Endothelial cell of umbilical vein (primary cell): Measurements from ENCODE around the gene DRAM1. TPM values are rescaled to one million over a fixed set of nuclear protein-coding genes. Genes with fewer than 3 reads are reported as not detected.

ENCODE experiments used
- BruUV-seq: library from RNA; stranded (reverse); fragments of 400-500 nt; replicated peaks from 2 replicates; lab custom pipeline; 2021; lab: Mats Ljungman, UMichigan
- CTCF ChIA-PET: fragments of 300-600, 350-600 bp; sonication (Branson Sonifier 250); formaldehyde crosslinking; loops from one replicate; lab custom pipeline; 2021; ENCODE audit warnings: antibody characterized with exemption, inconsistent platforms; lab: Charles Lee
- POLR2A ChIA-PET: fragments of 300-600, 350-600 bp; sonication (Branson Sonifier 250); formaldehyde crosslinking; loops from one replicate; lab custom pipeline; 2021; ENCODE audit warnings: antibody characterized with exemption, inconsistent platforms; lab: Charles Lee
- DNase-seq: peaks from one replicate; pipeline ENCODE4 v3.0.0-alpha.2; 2011; ENCODE audit warnings: low read depth, low spot score
- FAIRE-seq: peaks from 2 replicates; lab custom pipeline; 2011; peaks lifted over from hg19 to GRCh38; lab: Jason Lieb, UNC
- H2AFZ ChIP-seq: 2 replicates; pipeline ENCODE4 v1.6.0; 2012; ENCODE audit warnings: low read depth, low read length, control low read depth, inconsistent platforms
- H3K27ac ChIP-seq: 2 replicates; pipeline ENCODE4 v1.5.1; 2011; ENCODE audit warnings: low read depth, mild to moderate bottlenecking, control low read depth, low read length, moderate library complexity; ENCODE audit not compliant: insufficient read depth
- H3K27me3 ChIP-seq, 2 experiments: 2 replicates each; pipeline versions ENCODE4 v1.6.0 to v1.6.1; 2011; ENCODE audit warnings: low read length in 2 of 2, mixed read lengths in 1 of 2; ENCODE audit not compliant: control insufficient read depth in 2 of 2, insufficient read depth in 2 of 2
- H3K36me3 ChIP-seq, 2 experiments: 2 replicates in 1 of 2; 3 replicates in 1 of 2; pipeline ENCODE4 v1.5.1; 2011; ENCODE audit warnings: low read length in 2 of 2, mild to moderate bottlenecking in 1 of 2, moderate library complexity in 1 of 2; ENCODE audit not compliant: control insufficient read depth in 2 of 2, insufficient read depth in 2 of 2; ENCODE audit errors: extremely low read depth in 1 of 2
- H3K4me1 ChIP-seq: 3 replicates; pipeline ENCODE4 v1.5.1; 2011; ENCODE audit warnings: mild to moderate bottlenecking, low read length; ENCODE audit not compliant: control insufficient read depth, insufficient read depth; ENCODE audit errors: extremely low read depth
- H3K4me2 ChIP-seq: 2 replicates; pipeline ENCODE4 v1.6.1; 2011; ENCODE audit warnings: low read length, control low read depth, mixed read lengths; ENCODE audit not compliant: insufficient read depth
- H3K4me3 ChIP-seq, 3 experiments: fragments of 200-600 bp in 1 of 3; sonication (generic), shearing (Covaris generic) in 1 of 3; replicated peaks in 1 of 3; 2 replicates each; pipeline ENCODE4 v1.5.1; 2011 to 2016; ENCODE audit warnings: control low read depth in 3 of 3, low read length in 3 of 3, mild to moderate bottlenecking in 2 of 3, inconsistent platforms in 1 of 3, low read depth in 1 of 3, moderate library complexity in 1 of 3; ENCODE audit not compliant: insufficient read depth in 1 of 3
- H3K79me2 ChIP-seq: 2 replicates; pipeline ENCODE4 v1.6.0; 2012; ENCODE audit warnings: low read length, inconsistent platforms; ENCODE audit not compliant: control insufficient read depth, insufficient read depth
- H3K9ac ChIP-seq: replicated peaks from 2 replicates; pipeline ENCODE3; 2011; ENCODE audit warnings: low read length, control low read depth; ENCODE audit not compliant: insufficient read depth; ENCODE audit errors: extremely low read depth
- H3K9me1 ChIP-seq: replicated peaks from 3 replicates; pipeline ENCODE4 v1.6.0; 2011; ENCODE audit warnings: mild to moderate bottlenecking, low read length; ENCODE audit not compliant: control insufficient read depth, insufficient read depth; ENCODE audit errors: extremely low read depth
- H3K9me3 ChIP-seq: replicated peaks from 2 replicates; pipeline ENCODE4 v1.5.1; 2012; ENCODE audit warnings: low read length, inconsistent platforms; ENCODE audit not compliant: control insufficient read depth, insufficient read depth
- H4K20me1 ChIP-seq: replicated peaks from 2 replicates; pipeline ENCODE3; 2011; ENCODE audit warnings: mild to moderate bottlenecking, low read length; ENCODE audit not compliant: control insufficient read depth, insufficient read depth; ENCODE audit errors: extremely low read depth
- CTCF ChIP-seq, 2 donors: IDR thresholded peaks; 1 replicate in 1 of 2; 2 replicates in 1 of 2; pipeline ENCODE4 v1.5.1; 2011; ENCODE audit warnings: low read length in 2 of 2, mild to moderate bottlenecking in 2 of 2, moderate library complexity in 2 of 2, control low read depth in 1 of 2, inconsistent platforms in 1 of 2, low read depth in 1 of 2; ENCODE audit not compliant: insufficient read depth in 1 of 2; ENCODE audit errors: extremely low read depth in 1 of 2
- EZH2 ChIP-seq: IDR thresholded peaks from 2 replicates; pipeline ENCODE4 v1.6.1; 2012; ENCODE audit warnings: borderline replicate concordance, low read depth, mild to moderate bottlenecking, moderate library complexity, low read length, inconsistent platforms; ENCODE audit not compliant: severe bottlenecking
- FOS ChIP-seq: IDR thresholded peaks from 2 replicates; pipeline ENCODE4 v1.6.1; 2011; ENCODE audit warnings: mild to moderate bottlenecking, low read length, moderate library complexity, borderline replicate concordance; ENCODE audit not compliant: insufficient read depth
- GATA2 ChIP-seq: IDR thresholded peaks from 2 replicates; pipeline ENCODE4 v1.7.0; 2011; ENCODE audit warnings: low read depth, mild to moderate bottlenecking, moderate library complexity, mixed read lengths, low read length; ENCODE audit not compliant: insufficient read length, insufficient read depth
- JUN ChIP-seq: IDR thresholded peaks from 2 replicates; pipeline ENCODE4 v1.6.1; 2011; ENCODE audit warnings: borderline replicate concordance, low read depth; ENCODE audit not compliant: insufficient read length, insufficient read depth
- MAX ChIP-seq: IDR thresholded peaks from 2 replicates; pipeline ENCODE4 v1.6.1; 2011; ENCODE audit not compliant: insufficient read depth, insufficient read length
- MYC ChIP-seq: IDR thresholded peaks from one replicate; pipeline ENCODE4 v1.6.1; 2011; ENCODE audit warnings: mild to moderate bottlenecking, low read depth, low read length
- POLR2A ChIP-seq: IDR thresholded peaks from 2 replicates; pipeline ENCODE4 v1.6.1; 2012; ENCODE audit warnings: low read depth, mild to moderate bottlenecking, control low read depth, low read length
- POLR2AphosphoS5 ChIP-seq: IDR thresholded peaks from 2 replicates; pipeline ENCODE4 v1.6.1; 2012; ENCODE audit warnings: low read depth, mild to moderate bottlenecking, control low read depth, low read length, moderate library complexity; ENCODE audit not compliant: insufficient read depth
- dilution Hi-C: fragments of 300-500 bp; cut with MboI; formaldehyde crosslinking; loops from one replicate; pipeline ENCODE4 v1.15.0; 2019; ENCODE audit warnings: low sequenced_read_pairs; ENCODE audit not compliant: extremely low pct_ligation_motif_present
- intact Hi-C: fragments of 100-400 bp; cut with micrococcal nuclease; formaldehyde crosslinking; loops from one replicate; pipeline ENCODE4 v1.10.0; 2022
- polyA plus RNA-seq, 4 experiments: library from polyadenylated mRNA; depleted of rRNA in 3 of 4; stranded (reverse) in 3 of 4; unstranded in 1 of 4; fragments of >200 nt; gene quantifications; 2 replicates each; pipeline versions ENCODE4 v1.2.1 to v1.2.3, GENCODE V29; 2011 to 2012; ENCODE audit warnings: missing spikeins in 1 of 4
- total RNA-seq: library from RNA; stranded (reverse); gene quantifications from 2 replicates; pipeline ENCODE4 v1.2.3, GENCODE V29; 2021

Gene DRAM1
- total and polyA plus RNA-seq, 2 donors (not counting 3 experiments of a cell fraction or from before 2014, with no cell fraction given) = 24.6 to 46.3 TPM

- POLR2A ChIA-PET = no interaction called here
- dilution Hi-C loops = no loop called here
These were observed 56.6 kb downstream of the DRAM1 start for GRCh38 chr12:101933866-101934514.

More at GRCh38 chr12:101933866-101934514, 56.6 kb downstream of the DRAM1 start:
- Histone ChIP-seq H3K4me2 (no peak overlapping the region), H3K36me3 (no peaks in the 10 kb centered on the region), H3K4me3 (no peak overlapping the region), H3K9me3 (no peaks in the 10 kb centered on the region), H3K79me2 (no peaks in the 10 kb centered on the region), H3K27me3 (no peaks in the 10 kb centered on the region), H3K9me1 (no peaks in the 10 kb centered on the region), H3K27ac (no peak overlapping the region), H3K9ac (no peak overlapping the region), H4K20me1 (no peaks in the 10 kb centered on the region), H2AFZ (no peak overlapping the region), H3K4me1 (peaks cover 8% of the 10 kb centered on the region)
- FAIRE-seq = no peak
- intact Hi-C loops = no loop called here
- no peak for DNase-seq
- no peak for TF ChIP-seq JUN
- TF ChIP-seq MYC = no peak
- TF ChIP-seq FOS = no peak
- no peak for TF ChIP-seq GATA2
- no peak for TF ChIP-seq EZH2
- no peak for TF ChIP-seq CTCF (IDR thresholded peaks at IDR 0.05; ENCODE audit: extremely low read depth in 1 of 2, insufficient read depth in 1 of 2, low read depth in 1 of 2, low read length in 2 of 2)
- TF ChIP-seq POLR2AphosphoS5 = no peak
- no peak for TF ChIP-seq POLR2A
- no peak for TF ChIP-seq MAX
- CTCF ChIA-PET = no interaction called here
- BruUV-seq = no TSS peak
